Heart left ventricle (tissue), 13 donors: ENCODE data around the gene CFAP65.

Experiments
- POLR2A ChIP-seq, 2 donors: fragments of 450-650 bp; IDR thresholded peaks; one replicate each; pipeline ENCODE4 v1.6.1; 2017; ENCODE audit warnings: antibody characterized with exemption in 2 of 2, mild to moderate bottlenecking in 2 of 2, moderate library complexity in 2 of 2
- TF ChIP-seq, protein P1 (sequence below), 12 donors: fragments of 200-600 bp; sonication (generic) in 4 of 12; IDR thresholded peaks; one replicate each; pipeline versions ENCODE4 v1.5.0 to v1.8.0; 2018 to 2022; ENCODE audit warnings: antibody characterized with exemption in 12 of 12, mild to moderate bottlenecking in 5 of 12
- donor health status: ischemic (EF 13 %, LVEDD 7.1; RV severe dilation, severe dysfunction).
- donor health status: DM: no; HTN: yes; CAD: no.
- donor health status: DM: no; HTN: no; CAD: no.
- donor health status: ischemic (EF 25% LVEDD 6.9; RV normal size, moderate dysfunction).
- donor health status: ischemic (EF 25% LVEDD 5.7; RV mildly dilated, moderate dysfunction).
- donor health status: ischemic (EF 35%, LVEDD 5.7; RV mildly dilated, moderate dysfunction).
- donor health status: nonischemic (EF 11% LVEDD 7.7; RV severe dilation, severe dysfunction).
- donor health status: DM: yes; HTN: yes; CAD: no.
- donor health status: PGD.
- donor health status: ischemic (EF 29% LVEDD 5.4; RV normal size, mild dysfunction).
- donor health status: nonischemic (EF 23%, LVEDD 6.1; RV moderate dilation, normal function).

DNA sequence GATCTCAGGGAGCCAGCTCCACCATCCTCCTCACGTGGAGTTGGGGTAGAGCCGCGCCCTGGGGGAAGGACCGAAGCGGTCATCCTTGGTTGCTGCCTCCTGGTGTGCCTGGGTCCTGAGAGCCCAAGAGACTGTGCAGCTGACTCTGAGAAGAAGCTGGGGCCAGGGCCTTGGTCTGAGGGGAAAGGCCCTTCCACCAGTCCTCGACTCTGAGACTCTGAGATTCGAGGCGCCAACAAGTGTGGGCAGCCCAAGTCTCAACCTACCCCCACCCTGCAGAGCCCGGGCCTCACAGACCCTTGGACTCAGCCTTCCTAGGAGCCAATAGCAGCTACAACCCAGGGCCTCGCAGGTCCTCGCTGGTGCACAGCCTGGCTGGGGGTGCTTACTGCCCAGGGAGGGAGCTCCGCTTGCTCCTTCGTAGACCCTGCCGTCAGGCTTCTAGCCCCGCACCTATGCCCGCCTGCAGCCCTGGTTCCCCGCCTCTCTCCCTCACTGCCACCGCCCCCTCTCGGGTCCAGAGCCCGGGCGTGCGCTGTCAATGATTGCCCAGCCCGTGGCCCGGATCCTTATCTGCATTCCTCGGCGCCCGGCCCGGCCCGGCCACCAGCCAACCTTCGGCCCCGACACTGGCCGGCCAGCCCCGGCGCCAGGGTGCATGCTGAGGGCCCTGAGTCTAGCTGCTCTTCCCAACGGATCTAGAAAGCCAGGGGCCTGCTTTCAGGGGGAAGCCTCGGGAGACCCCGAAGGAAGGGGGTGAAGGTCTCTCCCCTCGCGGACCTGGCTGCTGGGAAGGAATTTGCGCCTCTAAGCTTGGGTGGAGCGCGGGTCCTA, 17.4 kb upstream of the CFAP65 start:
- no peak for TF ChIP-seq POLR2A (IDR thresholded peaks at IDR 0.05)
- TF ChIP-seq, protein P1, sequence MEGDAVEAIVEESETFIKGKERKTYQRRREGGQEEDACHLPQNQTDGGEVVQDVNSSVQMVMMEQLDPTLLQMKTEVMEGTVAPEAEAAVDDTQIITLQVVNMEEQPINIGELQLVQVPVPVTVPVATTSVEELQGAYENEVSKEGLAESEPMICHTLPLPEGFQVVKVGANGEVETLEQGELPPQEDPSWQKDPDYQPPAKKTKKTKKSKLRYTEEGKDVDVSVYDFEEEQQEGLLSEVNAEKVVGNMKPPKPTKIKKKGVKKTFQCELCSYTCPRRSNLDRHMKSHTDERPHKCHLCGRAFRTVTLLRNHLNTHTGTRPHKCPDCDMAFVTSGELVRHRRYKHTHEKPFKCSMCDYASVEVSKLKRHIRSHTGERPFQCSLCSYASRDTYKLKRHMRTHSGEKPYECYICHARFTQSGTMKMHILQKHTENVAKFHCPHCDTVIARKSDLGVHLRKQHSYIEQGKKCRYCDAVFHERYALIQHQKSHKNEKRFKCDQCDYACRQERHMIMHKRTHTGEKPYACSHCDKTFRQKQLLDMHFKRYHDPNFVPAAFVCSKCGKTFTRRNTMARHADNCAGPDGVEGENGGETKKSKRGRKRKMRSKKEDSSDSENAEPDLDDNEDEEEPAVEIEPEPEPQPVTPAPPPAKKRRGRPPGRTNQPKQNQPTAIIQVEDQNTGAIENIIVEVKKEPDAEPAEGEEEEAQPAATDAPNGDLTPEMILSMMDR (IDR thresholded peaks at IDR 0.05): no peak
